ENCODE results near the gene FLNA. TPM values are rescaled to one million over a fixed set of nuclear protein-coding genes. Genes with fewer than 3 reads are reported as not detected.

Gene FLNA
- total RNA-seq, 1 donor from 2014 or later = 347 TPM

- intact Hi-C loops (cut with DNase I) = no loop called here
- no peak for DNase-seq (ENCODE audit: low spot score)
Measured at GRCh38 chrX:154380153-154380552, 5.7 kb upstream of the FLNA start.

GRCh38 chrX:154379569-154379951, 5.1 kb upstream of the FLNA start:
- no peak for DNase-seq (ENCODE audit: low spot score)
- intact Hi-C loops (cut with DNase I) = loop anchor here (10.0 kb wide), 1 partner anchor 405 kb away; the partner anchor contains the start of genes HCFC1 and TMEM187

GRCh38 chrX:154378799-154379568, 4.5 kb upstream of the FLNA start, which contains the start of gene EMD:
Gene EMD (plus strand): TSS chrX:154379295. CDS start chrX:154379485, 190 bp downstream.
- intact Hi-C loops (cut with DNase I) = loop anchor here (10.0 kb wide), 1 partner anchor 404 kb away; the partner anchor contains the start of genes HCFC1 and TMEM187
- DNase-seq (ENCODE audit: low spot score) = peak; percentile 97

- intact Hi-C loops (cut with DNase I) = loop anchor here (10.0 kb wide), 1 partner anchor 403 kb away; the partner anchor contains the start of genes HCFC1 and TMEM187
- no peak for DNase-seq (ENCODE audit: low spot score)
Measured at GRCh38 chrX:154378059-154378798, 3.8 kb upstream of the FLNA start.

- intact Hi-C loops (cut with DNase I) = loop anchor here (10.0 kb wide), 1 partner anchor 402 kb away; the partner anchor contains the start of genes HCFC1 and TMEM187
- no peak for DNase-seq (ENCODE audit: low spot score)
Measured at GRCh38 chrX:154376774-154377173, 2.3 kb upstream of the FLNA start.

GRCh38 chrX:154375156-154375504, 696 bp upstream of the FLNA start:
- no peak for DNase-seq (ENCODE audit: low spot score)
- intact Hi-C loops (cut with DNase I) = loop anchor here (10.0 kb wide), 1 partner anchor 400 kb away; the partner anchor contains the start of genes HCFC1 and TMEM187

GRCh38 chrX:154373340-154374306, 811 bp downstream of the FLNA start:
- intact Hi-C loops (cut with DNase I) = loop anchor here (10.0 kb wide), 1 partner anchor 399 kb away; the partner anchor contains the start of genes HCFC1 and TMEM187
- no peak for DNase-seq (ENCODE audit: low spot score)

GRCh38 chrX:154372612-154373022, 1.8 kb downstream of the FLNA start:
- intact Hi-C loops (cut with DNase I) = loop anchor here (10.0 kb wide), 1 partner anchor 398 kb away; the partner anchor contains the start of genes HCFC1 and TMEM187
- no peak for DNase-seq (ENCODE audit: low spot score)

- intact Hi-C loops (cut with DNase I) = loop anchor here (10.0 kb wide), 1 partner anchor 397 kb away; the partner anchor contains the start of genes HCFC1 and TMEM187
Measured at GRCh38 chrX:154371789-154372300, 2.6 kb downstream of the FLNA start.

GRCh38 chrX:154371017-154371788, 3.2 kb downstream of the FLNA start:
- intact Hi-C loops (cut with DNase I) = loop anchor here (10.0 kb wide), 1 partner anchor 396 kb away; the partner anchor contains the start of genes HCFC1 and TMEM187
- DNase-seq (ENCODE audit: low spot score) = peak; percentile 95

More at GRCh38 chrX:154371789-154372300, 2.6 kb downstream of the FLNA start:
- DNase-seq (ENCODE audit: low spot score) = no peak

- intact Hi-C loops (cut with DNase I) = loop anchor here (10.0 kb wide), 1 partner anchor 396 kb away; the partner anchor contains the start of genes HCFC1 and TMEM187
- no peak for DNase-seq (ENCODE audit: low spot score)
Measured at GRCh38 chrX:154370300-154371016, 4.0 kb downstream of the FLNA start.

- intact Hi-C loops (cut with DNase I) = loop anchor here (10.0 kb wide), 1 partner anchor 395 kb away; the partner anchor contains the start of genes HCFC1 and TMEM187
Measured at GRCh38 chrX:154369449-154370299, 4.8 kb downstream of the FLNA start.

GRCh38 chrX:154368630-154369448, 5.6 kb downstream of the FLNA start:
- peak; percentile 87 for DNase-seq (ENCODE audit: low spot score)
- intact Hi-C loops (cut with DNase I) = no loop called here

More at GRCh38 chrX:154369449-154370299, 4.8 kb downstream of the FLNA start:
- DNase-seq (ENCODE audit: low spot score) = peak; percentile 93

- DNase-seq (ENCODE audit: low spot score) = no peak
- intact Hi-C loops (cut with DNase I) = no loop called here
Measured at GRCh38 chrX:154367474-154368308, 6.7 kb downstream of the FLNA start.
